Right lobe of liver (tissue), 4 donors: ENCODE results near the gene OST4.

Experiments used
- POLR2A ChIP-seq: fragments of 450-650 bp; IDR thresholded peaks from one replicate; pipeline ENCODE4 v1.6.1; 2017; ENCODE audit warnings: antibody characterized with exemption, mild to moderate bottlenecking
- TF ChIP-seq, protein P1 (sequence below), 4 donors: fragments of 200-600 bp in 3 of 4; fragments of 450-650 bp in 1 of 4; IDR thresholded peaks; one replicate each; pipeline versions ENCODE4 v1.5.1 to v1.8.0; 2016 to 2022; ENCODE audit warnings: antibody characterized with exemption in 4 of 4, mild to moderate bottlenecking in 2 of 4
- donor health status: DM: no; HTN: no; CAD: no.
- donor health status: DM: no; HTN: no; CAD: no.
- donor health status: DM: no; HTN: yes; CAD: no.

DNA sequence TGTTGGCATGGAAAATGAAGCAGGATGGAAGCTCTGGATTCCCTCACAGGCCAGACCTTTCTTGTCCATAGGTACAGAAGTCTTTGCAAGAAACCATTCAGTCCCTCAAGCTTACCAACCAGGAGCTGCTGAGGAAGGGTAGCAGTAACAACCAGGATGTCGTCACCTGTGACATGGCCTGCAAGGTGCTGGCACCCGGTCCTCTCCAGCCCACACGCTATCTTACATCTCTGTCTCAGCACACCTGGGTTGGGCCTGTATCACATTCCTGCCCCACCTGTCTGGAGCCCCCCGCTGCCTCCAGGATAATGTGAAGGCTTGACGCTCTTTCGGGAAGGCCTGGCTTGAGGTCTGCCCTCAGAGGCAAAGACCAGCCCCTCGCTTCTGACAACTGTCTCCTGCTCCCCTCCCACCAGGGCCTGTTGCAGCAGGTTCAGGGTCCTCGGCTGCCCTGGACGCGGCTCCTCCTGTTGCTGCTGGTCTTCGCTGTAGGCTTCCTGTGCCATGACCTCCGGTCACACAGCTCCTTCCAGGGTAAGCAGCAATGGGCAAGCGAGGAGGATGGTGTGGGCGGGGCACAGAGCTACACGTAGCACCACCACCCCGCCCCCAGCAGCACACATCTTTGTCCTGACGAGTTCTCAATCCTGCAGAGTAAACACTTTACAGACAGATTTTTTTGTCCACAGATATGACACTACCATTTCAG lies 32.7 kb downstream of the OST4 start:
- TF ChIP-seq, protein P1, sequence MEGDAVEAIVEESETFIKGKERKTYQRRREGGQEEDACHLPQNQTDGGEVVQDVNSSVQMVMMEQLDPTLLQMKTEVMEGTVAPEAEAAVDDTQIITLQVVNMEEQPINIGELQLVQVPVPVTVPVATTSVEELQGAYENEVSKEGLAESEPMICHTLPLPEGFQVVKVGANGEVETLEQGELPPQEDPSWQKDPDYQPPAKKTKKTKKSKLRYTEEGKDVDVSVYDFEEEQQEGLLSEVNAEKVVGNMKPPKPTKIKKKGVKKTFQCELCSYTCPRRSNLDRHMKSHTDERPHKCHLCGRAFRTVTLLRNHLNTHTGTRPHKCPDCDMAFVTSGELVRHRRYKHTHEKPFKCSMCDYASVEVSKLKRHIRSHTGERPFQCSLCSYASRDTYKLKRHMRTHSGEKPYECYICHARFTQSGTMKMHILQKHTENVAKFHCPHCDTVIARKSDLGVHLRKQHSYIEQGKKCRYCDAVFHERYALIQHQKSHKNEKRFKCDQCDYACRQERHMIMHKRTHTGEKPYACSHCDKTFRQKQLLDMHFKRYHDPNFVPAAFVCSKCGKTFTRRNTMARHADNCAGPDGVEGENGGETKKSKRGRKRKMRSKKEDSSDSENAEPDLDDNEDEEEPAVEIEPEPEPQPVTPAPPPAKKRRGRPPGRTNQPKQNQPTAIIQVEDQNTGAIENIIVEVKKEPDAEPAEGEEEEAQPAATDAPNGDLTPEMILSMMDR (IDR thresholded peaks at IDR 0.05), result no peak
- TF ChIP-seq POLR2A, result no peak
